Inflammatory macrophage treated with lipopolysaccharide for 1 hour (primary cell): ENCODE results near the gene TGM1.

ENCODE experiments used
- DNase-seq, 2 donors: peaks; one replicate each; pipeline ENCODE4 v3.0.0-alpha.2; 2020 to 2022

The TGM1 gene

GRCh38 chr14:24269910-24270536, 7.0 kb upstream of the TGM1 start:
- no peak for DNase-seq

DNA sequence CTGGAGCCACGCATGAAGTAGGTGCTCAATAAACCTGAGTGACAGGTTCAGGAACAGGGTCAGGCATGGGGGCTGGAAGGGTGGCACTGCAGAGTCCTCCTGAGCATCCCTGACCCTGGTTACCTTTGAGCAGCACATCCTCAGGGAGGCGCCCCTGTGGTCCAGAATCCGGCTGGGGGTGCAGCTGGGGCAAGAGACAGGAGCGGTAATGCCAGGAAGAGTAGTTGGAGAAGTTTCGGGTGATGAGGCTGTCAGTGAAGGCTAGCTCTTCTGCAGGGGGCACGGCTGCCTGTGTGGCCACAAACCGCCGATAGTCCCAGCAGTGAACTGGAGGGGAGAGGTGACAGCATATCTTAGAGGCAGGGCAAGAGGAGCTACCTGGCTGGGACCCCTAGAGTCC, 6.4 kb upstream of the TGM1 start:
- no peak for DNase-seq

DNA sequence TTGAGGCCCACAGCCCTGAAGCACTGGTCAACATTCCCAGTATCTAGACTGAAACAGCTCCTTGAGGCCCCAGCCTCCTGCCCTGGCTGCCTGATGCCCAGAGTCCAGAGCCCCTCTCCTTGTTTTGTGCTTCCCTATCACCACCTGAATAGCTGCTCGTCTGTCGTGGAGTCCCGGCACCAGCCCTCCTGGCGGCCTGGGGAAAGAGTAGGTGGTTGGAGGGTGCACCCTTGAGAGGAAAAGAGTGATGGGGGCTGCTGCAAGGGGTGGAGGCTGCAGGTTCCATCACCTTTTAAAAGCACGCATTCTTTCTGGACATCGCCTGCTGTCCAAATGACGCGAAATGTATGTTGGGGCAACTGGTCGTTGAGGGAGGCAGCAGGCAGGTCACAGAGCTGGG, 5.2 kb upstream of the TGM1 start:
- no peak for DNase-seq

- no peak for DNase-seq
These were observed 4.5 kb upstream of the TGM1 start for GRCh38 chr14:24267516-24267915.

DNA sequence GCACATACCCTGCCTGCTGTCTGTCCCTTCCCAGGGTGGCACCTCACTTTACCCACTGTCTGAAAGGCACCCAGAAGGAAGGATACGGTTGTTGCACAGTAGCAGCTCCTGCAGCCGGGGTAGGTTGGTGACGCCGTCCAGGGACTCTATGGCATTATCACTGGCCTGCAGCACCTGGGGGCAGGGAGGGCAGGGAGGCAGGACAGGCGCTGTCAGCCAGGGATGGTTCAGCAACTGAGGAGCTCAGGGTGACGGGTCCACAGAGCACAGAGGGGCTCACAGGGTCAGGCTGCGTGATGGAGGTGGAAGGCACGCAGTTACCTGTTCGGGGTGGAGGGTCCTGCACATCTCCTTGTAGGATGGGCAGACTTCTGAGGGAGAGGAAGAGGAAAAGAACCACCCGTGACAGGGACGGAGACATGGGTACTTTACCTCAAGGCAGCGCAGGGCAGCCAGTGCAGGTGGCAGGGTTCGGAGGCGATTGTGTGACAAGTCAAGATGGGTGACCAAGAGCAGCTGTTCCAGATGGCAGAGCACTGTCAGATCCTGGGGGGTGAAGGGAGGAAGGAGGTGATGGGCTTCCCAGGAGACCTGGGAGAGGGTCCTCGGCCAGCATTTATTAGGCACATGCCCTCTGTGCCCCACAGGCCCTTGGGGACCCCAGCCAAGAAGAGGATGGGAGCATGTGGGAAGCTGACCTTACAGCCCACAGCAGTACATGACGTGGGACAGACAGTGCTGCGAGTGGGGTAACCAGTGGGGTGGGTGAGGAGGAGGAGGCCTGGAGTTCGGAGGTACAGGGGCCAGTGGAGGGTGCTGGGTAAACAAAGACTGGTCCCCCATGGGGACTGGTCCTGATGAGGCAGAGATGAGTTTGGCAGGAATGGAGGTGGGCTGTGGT, 3.6 kb upstream of the TGM1 start:
- DNase-seq, result no peak

DNA sequence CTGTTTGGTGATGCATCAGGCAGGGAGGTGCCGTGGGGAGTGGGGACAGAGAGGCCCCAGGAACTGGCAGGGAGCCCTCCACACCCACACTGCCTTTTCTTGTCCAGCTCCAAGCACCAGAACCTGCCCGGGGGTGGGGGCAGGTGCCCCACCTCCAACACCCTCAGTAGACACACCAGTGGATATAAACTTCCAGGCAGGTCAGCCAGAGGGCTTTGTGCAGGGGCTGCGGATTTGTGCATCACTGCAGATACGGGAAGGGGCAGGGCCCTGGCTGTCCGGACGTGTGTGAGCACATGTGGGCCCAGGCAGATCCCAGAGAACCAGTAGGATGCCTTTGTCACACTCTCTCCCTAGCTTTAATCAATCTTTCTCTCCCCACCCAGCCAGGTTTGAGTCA, 1.3 kb upstream of the TGM1 start:
- DNase-seq, result no peak

DNA sequence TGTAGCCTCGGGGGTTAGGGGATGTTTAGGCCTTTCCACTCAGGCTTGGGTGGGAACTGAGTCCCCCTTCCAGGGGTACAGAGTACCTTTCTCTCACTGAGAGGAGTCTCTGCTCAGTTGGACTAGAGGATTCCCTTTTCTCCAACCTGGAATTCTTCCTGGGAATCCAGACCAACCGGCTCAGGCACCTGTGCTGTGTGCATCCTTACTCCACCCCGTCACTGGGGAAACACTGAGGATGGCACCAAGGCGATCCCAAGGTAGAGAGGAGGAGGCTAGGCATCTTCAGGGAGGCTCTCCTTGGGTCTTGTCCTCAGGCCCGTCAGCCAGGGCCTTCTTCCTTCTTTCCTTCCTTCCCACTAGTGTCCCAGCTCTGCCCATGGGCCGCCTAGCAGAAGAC, 871 bp upstream of the TGM1 start:
- DNase-seq, result no peak

DNA sequence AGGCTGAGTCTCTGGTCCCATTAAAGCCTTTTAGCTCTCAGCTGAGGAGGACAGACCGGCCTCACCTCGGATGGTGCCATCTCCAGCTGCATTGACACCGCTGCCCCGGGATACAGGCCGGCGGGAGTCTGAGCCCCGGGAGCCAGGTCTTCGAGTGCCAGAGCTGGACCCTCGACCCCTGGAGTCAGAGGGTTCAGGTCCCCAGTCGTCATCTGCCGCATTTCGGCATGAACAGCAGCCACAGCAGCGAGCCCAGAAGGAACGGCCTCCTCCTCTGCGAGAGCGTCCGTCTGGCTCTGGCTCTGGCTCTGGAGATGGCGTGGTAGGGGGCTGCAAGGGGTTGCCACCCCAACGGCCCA, 1.0 kb downstream of the TGM1 start:
- no peak for DNase-seq

- no peak for DNase-seq
These were observed 1.6 kb downstream of the TGM1 start for GRCh38 chr14:24261256-24261968.

GRCh38 chr14:24260780-24261157, 2.2 kb downstream of the TGM1 start:
- no peak for DNase-seq

GRCh38 chr14:24260026-24260779, 2.8 kb downstream of the TGM1 start:
- no peak for DNase-seq

DNA sequence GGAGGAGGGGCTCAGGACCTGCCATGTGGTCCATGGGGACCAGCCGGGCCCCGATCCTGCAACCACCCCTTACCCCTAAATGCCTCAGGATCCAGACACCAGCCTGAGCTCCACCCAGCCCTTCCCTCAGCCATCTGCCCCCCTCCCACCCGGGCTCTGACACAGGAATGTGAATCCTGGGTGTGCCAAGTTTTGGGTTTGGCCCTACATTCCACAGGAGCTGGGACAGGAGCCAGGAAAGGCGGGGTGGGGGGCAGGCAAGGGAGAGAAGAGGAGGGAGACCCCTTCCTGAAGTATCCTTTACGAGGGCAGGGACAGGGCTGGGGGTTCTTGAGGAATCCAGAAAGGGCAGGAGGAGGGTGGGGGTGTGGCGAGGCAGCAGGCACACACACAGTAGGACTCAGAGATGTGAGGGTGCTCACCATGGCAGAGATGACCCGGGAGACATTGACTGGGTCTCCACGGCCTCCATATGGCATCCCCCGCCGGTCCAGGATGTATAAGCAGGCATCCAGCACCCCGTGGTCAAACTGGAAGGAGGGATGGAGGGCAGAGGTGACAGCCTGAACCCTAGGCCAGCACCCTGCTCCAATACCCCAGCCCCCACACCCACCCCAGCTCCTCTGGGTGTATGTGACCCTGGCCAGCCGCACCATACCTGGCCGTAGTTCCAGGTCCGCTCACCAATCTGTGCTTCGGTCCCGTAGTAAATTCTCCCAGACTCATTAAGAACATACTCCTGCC, 3.5 kb downstream of the TGM1 start:
- no peak for DNase-seq

- DNase-seq, result no peak
These were observed 4.3 kb downstream of the TGM1 start for GRCh38 chr14:24258548-24259265.

GRCh38 chr14:24258119-24258518, 4.9 kb downstream of the TGM1 start:
- no peak for DNase-seq

DNA sequence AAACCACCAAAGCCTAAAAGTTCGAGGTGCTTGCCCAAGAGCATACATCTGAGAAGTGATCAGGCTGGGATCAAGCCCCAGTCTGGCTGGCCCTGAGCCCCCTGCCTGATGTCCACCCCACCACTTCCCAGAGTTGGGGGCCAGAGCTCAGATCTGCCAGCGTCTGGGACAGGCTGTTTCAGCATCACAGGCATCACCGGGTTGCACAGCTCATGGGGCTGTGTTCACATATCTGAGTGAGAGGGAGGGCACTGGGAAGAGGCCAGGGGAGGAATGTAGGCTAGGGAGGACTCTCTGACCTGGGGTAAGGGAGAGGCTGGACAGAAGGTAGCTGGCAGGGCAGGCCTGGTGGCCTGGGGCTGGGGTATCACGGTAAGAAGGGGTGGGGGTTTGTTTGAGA, 6.0 kb downstream of the TGM1 start:
- no peak for DNase-seq

- no peak for DNase-seq
These were observed 6.9 kb downstream of the TGM1 start for GRCh38 chr14:24255931-24256711.

GRCh38 chr14:24255438-24255837, 7.5 kb downstream of the TGM1 start:
- no peak for DNase-seq

GRCh38 chr14:24254630-24255392, 8.2 kb downstream of the TGM1 start:
- no peak for DNase-seq

DNA sequence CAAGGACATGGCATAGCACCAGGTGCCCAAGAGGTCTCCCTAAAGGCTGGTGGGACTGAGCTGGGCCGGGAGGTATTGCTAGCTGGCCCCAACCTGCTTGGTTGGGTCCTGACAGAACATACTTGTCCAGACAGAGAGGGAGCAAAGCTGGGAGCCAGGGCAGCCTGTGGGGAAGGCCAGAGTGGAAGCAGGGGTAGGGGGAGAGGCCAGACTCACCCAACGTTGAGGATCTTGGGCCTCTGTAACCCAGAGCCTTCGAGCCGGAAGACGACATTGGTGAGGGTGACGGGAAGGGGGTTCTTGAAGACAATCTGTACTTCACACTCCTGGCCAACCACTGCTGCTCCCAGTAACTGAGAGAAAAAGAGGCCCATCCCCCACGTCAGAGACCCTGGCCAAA, 9.0 kb downstream of the TGM1 start:
- DNase-seq, result no peak
